ENCODE results near the gene TOR1AIP1.
A peak's percentile ranks its signal among the peaks of the same experiment; 100 is the strongest.
"Not testable (repeated sequence)": the region's sequence is repeated elsewhere in the genome, so short reads cannot be mapped to it uniquely, and the experiment has no call there.

Gene TOR1AIP1, protein sequence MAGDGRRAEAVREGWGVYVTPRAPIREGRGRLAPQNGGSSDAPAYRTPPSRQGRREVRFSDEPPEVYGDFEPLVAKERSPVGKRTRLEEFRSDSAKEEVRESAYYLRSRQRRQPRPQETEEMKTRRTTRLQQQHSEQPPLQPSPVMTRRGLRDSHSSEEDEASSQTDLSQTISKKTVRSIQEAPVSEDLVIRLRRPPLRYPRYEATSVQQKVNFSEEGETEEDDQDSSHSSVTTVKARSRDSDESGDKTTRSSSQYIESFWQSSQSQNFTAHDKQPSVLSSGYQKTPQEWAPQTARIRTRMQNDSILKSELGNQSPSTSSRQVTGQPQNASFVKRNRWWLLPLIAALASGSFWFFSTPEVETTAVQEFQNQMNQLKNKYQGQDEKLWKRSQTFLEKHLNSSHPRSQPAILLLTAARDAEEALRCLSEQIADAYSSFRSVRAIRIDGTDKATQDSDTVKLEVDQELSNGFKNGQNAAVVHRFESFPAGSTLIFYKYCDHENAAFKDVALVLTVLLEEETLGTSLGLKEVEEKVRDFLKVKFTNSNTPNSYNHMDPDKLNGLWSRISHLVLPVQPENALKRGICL

DNA sequence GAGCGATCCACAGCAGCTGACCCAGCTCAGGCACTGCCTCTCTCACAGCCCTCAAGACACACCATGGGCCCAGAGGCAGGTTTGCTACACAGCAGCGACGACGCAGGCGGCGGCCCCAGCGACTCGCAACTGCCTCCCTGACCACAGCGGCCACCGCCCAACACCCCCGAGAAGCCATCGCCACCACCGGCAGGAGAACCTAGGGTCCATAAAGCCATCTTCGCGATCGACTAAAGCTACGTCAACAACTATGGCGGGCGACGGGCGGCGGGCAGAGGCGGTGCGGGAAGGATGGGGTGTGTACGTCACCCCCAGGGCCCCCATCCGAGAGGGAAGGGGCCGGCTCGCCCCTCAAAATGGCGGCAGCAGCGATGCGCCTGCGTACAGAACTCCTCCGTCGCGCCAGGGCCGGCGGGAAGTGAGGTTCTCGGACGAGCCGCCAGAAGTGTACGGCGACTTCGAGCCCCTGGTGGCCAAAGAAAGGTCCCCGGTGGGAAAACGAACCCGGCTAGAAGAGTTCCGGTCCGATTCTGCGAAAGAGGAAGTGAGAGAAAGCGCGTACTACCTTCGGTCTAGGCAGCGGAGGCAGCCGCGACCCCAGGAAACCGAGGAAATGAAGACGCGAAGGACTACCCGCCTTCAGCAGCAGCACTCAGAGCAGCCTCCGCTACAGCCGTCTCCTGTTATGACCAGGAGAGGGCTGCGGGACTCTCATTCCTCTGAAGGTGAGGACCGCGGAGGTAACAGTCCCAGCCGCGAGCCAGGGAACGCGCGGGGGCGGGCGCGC lies at the start of gene TOR1AIP1:
Gene TOR1AIP1, plus strand, starts transcription at position 33 of the 787 bp plus-strand sequence. Its CDS starts 218 bp downstream, at position 251.
- DNase-seq (ENCODE audit: low read depth) = peak; percentile 99

DNA sequence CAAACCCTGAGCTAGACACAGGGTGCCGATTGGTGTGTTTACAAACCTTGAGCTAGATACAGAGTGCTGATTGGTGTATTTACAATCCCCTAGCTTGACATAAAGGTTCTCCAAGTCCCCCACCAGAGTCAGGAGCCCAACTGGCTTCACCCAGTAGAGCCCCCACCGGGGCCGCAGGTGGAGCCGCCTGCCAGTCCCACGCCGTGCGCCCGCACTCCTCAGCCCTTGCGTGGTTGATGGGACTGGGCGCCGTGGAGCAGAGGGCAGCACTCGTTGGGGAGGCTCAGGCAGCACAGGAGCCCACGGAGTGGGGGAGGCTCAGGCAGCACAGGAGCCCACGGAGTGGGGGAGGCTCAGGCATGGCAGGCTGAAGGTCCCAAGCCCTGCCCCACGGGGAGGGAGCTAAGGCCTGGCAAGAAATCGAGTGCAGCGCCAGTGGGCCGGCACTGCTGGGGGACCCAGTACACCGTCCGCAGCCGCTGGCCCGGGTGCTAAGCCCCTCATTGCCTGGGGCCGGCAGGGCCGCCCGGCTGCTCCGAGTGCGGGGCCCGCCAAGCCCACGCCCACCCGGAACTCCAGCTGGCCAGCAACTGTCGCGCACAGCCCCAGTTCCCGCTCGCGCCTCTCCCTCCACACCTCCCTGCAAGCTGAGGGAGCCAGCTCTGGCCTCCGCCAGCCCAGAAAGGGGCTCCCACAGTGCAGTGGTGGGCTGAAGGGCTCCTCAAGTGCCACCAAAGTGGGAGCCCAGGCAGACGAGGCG lies 45.2 kb upstream of the TOR1AIP1 start:
- not testable (repeated sequence) for DNase-seq (ENCODE audit: low read depth)

DNA sequence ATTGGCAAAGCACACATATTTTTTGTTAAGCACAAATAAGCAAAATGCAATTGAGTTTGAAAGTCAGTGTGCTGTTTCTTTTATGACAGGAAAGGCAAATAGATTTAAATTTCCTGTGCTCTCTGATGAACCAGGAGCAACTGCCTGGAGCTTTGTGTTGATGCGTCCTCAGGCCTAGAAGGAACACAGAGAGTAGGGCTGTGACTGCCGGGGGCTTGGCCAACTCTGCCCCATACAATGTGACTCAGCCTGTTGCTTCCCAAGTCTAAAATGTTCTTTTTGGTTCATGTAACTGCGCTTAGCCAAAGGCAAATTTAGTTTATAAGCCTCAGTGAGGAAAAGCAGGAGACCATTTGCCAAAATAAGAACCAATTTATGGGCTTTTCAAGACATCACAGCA lies 42.0 kb upstream of the TOR1AIP1 start:
- DNase-seq (ENCODE audit: low read depth) = peak; percentile 43

DNA sequence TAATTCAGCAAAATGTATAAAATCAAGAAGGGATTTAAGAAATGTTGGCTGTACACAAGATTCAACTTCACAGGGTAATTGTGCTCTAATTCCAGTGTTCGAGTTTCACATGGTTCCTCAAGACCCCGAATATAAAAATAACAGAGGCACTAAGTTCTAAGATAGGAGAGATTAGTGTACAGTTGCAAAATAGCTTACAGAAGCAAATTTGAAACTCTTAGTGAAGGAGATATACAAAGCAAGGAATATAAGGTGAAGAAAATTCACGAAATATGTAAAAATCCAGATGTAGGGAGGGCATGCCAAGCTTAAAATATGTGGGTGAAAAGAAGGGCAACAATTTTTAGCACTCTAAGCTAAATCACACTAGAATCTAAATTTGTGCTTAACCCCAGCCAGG lies 33.9 kb upstream of the TOR1AIP1 start:
- DNase-seq (ENCODE audit: low read depth) = no peak

DNA sequence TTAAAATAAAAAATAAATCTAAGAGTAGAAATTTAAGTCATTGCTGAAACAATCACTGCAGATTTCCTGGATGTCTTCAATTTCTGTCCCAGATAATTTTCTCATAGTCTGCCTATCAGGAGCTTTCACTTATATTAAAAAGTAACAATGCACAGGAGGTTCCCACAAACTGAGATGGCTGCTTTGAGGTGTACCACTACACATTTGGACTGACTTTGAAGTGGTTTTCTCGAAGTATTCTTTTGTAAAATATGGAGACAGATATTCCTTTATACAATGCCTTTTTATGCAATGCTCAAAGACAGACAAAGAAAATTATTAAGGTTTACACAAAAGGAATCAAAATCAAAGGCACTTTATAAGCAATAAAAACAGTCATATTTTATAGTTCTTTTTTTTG lies 29.0 kb upstream of the TOR1AIP1 start:
- DNase-seq (ENCODE audit: low read depth) = no peak

DNA sequence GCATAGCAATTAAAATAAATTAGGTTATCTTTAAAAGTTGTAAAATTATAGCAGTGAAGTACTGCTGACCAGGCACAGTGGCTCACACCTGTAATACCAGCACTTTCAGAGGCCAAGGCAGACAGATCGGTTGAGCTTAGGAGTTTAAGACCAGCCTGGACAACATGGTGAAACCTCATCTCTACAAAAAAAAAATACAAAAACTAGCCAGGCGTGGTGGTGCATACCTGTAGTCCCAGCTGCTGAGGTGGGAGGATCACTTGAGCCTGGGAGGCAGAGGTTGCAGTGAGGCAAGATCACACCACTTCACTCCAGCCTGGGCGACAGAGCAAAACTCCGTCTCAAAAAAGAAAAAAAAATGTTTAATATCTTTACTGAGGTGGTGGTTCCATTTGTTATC lies 26.3 kb upstream of the TOR1AIP1 start:
- not testable (repeated sequence) for DNase-seq (ENCODE audit: low read depth)

DNA sequence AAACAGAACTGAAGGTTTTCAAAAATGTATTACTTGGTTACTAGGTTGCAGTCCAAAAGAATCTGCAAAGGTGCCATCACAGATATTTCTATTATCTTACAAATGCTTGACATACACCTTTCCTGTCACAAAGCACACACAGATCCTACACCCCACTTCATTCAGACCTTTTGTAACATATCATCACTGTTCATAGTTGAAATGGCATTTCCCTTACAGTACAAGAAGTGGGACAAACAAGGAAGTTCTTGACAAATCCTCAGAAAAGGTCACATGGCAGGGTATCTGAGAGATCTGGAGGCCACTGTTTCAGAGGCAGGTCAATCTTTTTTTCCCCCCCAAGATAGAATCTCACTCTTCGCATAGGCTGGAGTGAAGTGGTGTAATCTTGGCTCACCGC lies 25.8 kb upstream of the TOR1AIP1 start:
- DNase-seq (ENCODE audit: low read depth) = no peak

DNA sequence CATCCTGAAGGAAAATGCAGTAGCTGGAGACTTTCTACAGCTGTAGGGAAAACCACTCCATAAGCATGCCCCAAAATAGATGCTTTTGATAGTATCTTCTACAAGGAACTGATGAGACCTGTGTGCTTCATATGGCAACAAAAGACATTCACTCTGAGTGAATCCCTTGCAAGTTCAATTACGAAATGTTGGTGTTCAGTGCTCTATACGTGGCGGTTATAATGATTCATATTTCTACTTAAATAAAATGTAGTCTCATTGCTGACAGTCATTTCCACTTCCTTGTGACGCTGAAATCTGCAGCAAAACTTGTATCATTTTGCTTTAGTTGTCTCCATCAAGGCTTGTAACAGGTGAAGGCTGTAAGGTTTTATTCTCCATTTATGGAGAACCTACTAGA lies 25.1 kb upstream of the TOR1AIP1 start:
- DNase-seq (ENCODE audit: low read depth) = no peak

DNA sequence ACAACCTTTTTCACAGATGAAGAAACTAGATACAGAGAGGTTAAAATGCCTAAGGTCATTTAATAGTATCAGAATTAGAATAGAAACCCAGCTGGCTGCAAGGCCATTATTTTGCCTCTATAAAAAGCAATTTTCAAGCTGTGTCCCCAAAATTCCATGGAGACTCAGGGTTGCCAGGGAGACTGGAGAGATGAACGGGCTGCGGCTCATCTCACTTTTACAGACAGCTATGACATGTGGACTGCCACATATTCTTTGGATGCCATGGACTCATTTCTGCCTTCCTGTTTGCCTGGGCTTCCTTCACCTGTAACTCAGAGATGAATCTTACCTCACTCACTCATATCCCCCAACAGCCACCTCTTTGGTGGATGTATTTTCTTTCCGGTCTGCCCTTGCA lies 21.4 kb upstream of the TOR1AIP1 start:
- no peak for DNase-seq (ENCODE audit: low read depth)

DNA sequence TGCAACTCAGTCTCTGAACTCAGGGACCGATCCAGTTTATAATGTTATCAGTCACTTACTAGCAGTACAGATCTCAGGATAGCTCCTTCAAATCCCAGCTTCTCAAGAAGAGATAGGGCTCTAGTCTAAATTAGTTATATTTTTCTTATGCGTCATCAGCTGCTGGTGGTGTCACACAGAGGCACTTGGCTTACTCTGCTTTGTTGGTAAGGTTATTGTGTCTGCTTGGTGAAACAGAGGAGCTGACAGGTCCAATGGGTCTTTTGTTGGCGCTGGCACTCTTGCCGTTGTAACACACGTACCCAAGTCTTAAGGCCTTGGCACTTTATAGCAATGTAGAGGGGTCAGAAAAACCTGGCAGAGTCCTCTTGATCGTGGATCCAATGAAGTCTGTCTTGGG lies 16.7 kb upstream of the TOR1AIP1 start:
- DNase-seq (ENCODE audit: low read depth) = no peak

DNA sequence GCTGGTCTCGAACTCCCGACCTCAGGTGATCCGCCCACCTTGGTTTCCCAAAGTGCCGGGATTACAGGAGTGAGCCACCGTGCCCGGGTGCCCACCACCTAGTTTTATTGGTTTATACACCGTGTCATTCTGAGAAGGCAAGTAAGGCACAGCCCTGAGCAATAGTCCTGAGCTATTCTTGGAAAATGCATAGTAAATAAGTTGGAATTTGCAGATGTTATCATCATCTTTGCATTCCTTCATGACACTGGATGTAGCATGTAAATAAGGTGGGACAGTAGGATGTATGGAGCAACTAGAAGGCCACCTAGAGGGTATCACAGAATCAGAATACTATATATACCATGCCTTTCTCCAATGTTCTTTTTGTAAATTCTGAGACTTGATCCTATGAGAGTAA lies 15.5 kb upstream of the TOR1AIP1 start:
- DNase-seq (ENCODE audit: low read depth) = no peak

DNA sequence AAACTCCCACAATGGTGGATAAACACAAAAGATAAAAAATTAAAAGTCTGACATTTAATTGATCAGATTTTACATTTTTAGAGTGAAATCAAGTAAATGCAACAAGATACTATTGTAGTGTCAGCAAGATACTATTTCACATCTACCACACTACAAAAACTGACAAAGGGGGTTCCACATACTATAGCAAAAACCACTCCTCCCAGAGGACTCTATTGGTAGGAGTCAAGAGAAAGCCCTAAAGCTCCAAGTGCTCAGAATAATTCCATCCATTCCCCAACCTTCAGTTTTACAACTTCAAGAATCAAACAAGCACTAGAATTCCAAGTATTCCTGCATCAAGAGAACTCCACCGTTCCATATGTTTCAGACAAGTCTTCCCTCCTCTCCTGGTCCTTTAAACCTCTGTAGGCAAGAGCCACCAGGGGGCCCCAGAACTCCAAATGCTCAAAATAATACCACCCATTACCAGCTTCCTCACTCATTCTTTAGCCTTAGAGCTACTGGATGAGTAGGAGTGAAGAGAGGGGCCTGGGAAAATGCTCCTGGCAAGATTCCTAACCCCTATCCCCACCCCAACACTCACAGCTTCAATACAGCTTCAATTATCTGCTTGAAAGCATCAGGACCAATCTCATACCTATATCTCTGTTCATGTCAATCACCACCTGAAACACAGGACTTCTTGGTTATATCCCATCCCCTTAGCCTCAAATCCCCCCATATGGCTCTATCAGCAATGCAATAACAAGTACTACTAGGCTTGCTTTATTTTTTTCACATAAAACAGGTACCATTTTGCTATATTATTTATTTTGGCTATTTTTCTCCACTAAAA lies 14.4 kb upstream of the TOR1AIP1 start:
- DNase-seq (ENCODE audit: low read depth) = peak; percentile 54

DNA sequence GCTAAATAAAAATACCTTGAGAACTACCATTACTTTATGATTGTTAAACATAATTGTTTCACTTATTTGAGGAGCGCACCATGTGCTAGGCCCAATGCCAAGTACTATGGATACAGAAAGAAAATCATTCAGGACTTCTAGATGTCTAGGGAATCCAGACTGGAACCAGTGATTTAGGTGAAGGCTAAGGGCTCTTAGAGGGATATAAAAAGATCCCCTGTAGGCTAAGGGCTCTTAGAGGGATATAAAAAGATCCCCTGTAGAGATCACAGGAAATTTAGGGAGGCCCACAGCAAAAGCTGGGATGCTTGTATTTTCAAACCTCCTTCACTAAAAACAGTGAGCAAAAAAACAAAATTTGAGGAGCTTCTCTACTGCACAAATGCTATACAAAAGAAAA lies 11.2 kb upstream of the TOR1AIP1 start:
- DNase-seq (ENCODE audit: low read depth) = no peak

DNA sequence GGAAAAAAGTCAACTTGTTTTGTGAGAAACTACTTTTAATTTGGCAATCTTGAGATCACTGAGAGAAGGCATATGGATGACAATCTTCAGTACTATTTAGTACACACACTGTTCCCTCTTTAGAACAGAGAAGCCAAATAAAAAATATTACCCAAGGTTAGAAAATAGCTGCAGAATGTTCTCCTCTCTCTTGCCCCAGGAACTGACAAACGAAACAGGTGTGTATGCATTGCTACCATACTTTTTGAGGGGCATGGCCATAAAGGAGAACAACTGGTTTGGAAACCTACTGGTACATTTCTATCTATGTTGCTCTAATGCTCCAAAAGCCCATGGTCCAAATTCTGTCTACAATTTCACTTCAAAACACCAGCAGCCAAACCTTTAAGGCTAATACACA lies 10.1 kb upstream of the TOR1AIP1 start:
- no peak for DNase-seq (ENCODE audit: low read depth)

DNA sequence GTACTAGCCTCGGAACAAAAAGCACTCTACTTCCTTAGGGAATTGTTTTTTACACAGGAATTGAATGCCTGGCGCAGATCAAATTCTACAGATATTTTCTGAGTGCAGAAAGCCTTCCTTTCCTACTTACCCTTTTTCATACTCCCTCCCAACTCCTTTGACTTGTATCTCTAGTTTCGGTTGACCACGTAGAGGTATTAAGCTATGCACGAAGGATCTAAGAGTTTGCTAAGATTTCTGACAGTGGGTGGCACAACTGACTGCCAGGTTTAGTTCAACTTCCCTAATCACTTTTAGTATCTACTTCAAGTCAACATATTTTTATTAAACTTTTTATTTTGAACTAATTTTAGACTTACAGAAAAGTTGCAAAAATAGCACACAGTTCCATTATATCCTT lies 9.5 kb upstream of the TOR1AIP1 start:
- no peak for DNase-seq (ENCODE audit: low read depth)

DNA sequence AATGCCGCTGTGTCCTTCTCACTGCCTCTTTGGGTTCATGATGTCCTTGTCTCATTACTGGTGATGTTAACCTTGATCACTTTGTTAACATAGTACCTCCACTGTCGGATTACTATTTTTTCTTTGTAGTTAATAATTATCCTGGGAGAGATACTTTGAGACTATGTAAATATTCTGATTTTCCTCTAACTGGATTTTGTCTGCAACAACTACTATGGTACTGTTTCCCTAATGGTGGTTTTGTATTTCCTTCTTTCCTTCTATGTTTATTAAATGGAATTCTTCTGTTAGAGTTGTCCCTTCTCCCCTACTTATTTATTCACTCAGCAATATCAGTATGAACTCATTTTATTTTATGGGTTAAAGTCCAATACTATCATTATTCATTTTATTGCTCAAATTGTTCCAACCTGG lies 8.6 kb upstream of the TOR1AIP1 start:
- no peak for DNase-seq (ENCODE audit: low read depth)

DNA sequence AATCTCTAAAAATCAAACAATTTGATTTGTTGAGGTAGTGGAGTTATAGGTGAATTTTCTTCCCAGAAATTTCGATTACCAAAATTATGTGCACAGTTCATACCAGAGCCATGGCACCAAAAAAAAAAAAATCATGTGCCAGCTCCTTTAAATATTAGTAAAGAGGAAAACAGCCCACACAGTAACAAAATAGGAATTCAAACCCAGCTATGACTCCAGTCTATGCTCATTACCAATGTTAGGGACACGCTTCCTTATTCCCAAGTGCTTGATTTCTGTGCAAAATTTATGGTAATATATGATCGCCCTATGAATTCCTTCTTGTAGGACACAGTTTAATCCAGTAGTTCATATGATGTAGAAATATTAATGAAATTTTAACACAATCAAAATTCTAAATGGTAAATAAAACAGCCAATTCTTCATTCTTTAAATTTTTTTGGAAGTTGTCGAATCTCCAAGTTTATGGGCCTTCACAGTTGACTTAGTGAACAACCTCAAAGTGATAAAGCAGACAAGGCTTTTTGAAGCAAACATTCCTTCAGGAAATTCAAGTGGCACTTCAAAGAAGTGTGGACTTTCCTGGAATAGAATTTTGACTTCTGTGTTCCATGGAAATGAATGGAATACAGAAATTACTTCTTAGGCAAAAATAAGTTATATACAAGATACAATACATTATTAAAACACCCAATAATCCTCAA lies 6.3 kb upstream of the TOR1AIP1 start:
- no peak for DNase-seq (ENCODE audit: low read depth)

DNA sequence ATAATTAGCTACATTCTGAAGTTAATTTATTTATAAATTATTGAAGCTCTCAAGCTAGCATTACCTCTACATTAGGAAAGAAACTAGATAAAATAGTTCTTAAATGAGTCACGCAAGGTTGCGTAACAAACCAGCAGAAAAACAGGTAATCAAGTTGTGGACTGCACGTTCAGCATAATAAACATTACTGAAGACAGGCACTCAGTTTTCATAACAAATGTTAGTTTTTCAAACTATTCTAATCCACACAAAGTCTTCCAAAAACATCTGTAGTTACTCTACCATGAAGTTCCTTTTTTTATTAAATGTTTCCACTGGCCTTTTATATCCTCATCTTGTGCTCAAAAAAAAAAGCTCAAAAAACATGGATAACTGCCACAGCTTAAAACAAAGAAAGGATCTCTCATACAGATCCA lies 5.8 kb upstream of the TOR1AIP1 start:
- peak; percentile 75 for DNase-seq (ENCODE audit: low read depth)

DNA sequence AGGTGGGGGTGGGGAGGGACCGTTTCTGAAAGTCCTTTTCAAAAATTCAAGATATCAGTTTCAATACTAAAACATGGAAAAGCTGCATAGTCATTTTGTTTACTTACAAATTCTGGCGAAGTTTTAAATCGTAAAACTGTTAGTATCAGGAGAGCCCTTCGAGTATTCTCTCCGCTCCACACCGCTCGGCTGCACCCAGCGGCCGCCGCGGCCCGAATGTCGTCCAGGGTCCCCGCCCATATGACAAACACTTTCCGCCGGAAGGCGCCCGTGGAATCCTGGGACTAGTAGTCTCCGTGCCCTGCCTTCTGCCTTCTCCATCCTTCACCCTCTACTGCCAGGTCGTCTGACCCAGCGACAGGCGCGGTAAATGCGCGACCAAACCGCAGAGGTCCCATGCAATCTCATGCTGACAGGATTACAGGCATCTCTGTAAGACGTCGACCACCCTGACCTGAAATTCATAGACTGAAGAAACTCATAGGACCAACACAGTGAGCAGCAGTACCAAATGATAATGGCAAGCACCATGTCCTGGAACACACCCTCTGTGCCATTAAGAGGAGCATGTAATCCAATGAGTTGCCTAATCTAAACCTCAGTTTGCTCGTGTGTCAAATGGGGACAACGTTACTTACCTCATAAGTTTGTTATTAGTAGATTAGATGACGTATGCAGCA lies 4.4 kb upstream of the TOR1AIP1 start, which contains the start of gene TOR1AIP2:
Gene TOR1AIP2, minus strand, starts transcription at position 218 of the 680 bp plus-strand sequence. CDS start 25,138 bp downstream, outside the sequence.
- peak; percentile 83 for DNase-seq (ENCODE audit: low read depth)

DNA sequence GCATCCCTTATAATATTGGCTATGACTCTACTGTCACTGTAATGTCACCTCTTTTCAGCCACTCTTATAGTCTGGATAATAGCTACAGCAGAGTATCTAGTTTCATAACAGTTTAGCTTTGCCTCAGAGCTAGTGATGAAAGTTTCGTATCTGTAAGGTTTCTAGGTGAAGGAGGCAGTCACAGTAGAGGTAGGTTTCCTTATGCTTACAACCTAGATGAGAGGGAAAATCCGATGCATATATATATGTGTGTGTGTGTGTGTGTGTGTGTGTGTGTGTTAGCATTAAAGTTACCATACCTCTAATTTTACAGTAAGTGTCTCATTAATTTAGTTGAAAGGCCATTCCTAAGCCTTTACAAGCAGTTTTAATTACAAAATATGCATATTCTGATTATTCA lies 2.3 kb upstream of the TOR1AIP1 start:
- DNase-seq (ENCODE audit: low read depth) = no peak
